Uterus (tissue), 2 donors: ENCODE measurements around the gene PASK.

Experiments used
- POLR2A ChIP-seq, 2 donors: fragments of 450-650 bp; IDR thresholded peaks; one replicate each; pipeline ENCODE4 v1.6.1; 2016; ENCODE audit warnings: antibody characterized with exemption in 2 of 2, mild to moderate bottlenecking in 1 of 2, moderate library complexity in 1 of 2
- TF ChIP-seq, protein P1 (sequence below), 4 experiments: fragments of 200-600 bp in 2 of 4; fragments of 450-650 bp in 2 of 4; sonication (generic) in 2 of 4; IDR thresholded peaks; one replicate each; pipeline ENCODE4 v1.5.1; 2016 to 2019; ENCODE audit warnings: antibody characterized with exemption in 4 of 4, mild to moderate bottlenecking in 2 of 4, moderate library complexity in 1 of 4

- TF ChIP-seq, protein P1, sequence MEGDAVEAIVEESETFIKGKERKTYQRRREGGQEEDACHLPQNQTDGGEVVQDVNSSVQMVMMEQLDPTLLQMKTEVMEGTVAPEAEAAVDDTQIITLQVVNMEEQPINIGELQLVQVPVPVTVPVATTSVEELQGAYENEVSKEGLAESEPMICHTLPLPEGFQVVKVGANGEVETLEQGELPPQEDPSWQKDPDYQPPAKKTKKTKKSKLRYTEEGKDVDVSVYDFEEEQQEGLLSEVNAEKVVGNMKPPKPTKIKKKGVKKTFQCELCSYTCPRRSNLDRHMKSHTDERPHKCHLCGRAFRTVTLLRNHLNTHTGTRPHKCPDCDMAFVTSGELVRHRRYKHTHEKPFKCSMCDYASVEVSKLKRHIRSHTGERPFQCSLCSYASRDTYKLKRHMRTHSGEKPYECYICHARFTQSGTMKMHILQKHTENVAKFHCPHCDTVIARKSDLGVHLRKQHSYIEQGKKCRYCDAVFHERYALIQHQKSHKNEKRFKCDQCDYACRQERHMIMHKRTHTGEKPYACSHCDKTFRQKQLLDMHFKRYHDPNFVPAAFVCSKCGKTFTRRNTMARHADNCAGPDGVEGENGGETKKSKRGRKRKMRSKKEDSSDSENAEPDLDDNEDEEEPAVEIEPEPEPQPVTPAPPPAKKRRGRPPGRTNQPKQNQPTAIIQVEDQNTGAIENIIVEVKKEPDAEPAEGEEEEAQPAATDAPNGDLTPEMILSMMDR (IDR thresholded peaks at IDR 0.05) = no peak
- no peak for TF ChIP-seq POLR2A (IDR thresholded peaks at IDR 0.05)
These were observed 29.7 kb upstream of the PASK start for GRCh38 chr2:241178961-241179360.
